Measurements from ENCODE around the gene LPCAT3. TPM values are rescaled to one million over a fixed set of nuclear protein-coding genes. Genes with fewer than 3 reads are reported as not detected.

LPCAT3 gene
- total RNA-seq, 4 donors from 2014 or later = 23.7 to 33.7 (median 26.6) TPM

DNA sequence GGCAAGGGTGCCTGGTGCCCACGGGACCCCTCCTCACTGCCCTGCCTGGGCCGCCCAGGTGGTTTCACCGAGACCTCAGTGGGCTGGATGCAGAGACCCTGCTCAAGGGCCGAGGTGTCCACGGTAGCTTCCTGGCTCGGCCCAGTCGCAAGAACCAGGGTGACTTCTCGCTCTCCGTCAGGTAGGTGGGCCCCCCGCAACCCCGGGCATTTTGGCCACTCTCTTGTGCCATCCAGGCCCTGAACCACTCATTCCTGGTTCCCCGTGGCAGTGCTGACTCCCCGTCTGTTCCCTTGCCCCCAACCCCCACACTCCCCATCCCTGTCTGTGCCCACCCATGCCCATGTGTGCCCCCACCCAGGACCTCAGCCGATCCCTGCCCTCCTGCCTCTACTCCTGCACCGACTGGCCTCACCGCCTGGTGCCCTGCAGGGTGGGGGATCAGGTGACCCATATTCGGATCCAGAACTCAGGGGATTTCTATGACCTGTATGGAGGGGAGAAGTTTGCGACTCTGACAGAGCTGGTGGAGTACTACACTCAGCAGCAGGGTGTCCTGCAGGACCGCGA lies 66.6 kb downstream of the LPCAT3 start:
- peaks cover 0 to 15% (median under 1%) of the 10 kb centered on the region in 3 donors for H3K4me1 ChIP-seq
- TF ChIP-seq POLR2A (IDR thresholded peaks at IDR 0.05) (no peak), EP300 (IDR thresholded peaks at IDR 0.05) (no peak), POLR2AphosphoS5 (IDR thresholded peaks at IDR 0.05) (no peak)
- TF ChIP-seq, protein P1, sequence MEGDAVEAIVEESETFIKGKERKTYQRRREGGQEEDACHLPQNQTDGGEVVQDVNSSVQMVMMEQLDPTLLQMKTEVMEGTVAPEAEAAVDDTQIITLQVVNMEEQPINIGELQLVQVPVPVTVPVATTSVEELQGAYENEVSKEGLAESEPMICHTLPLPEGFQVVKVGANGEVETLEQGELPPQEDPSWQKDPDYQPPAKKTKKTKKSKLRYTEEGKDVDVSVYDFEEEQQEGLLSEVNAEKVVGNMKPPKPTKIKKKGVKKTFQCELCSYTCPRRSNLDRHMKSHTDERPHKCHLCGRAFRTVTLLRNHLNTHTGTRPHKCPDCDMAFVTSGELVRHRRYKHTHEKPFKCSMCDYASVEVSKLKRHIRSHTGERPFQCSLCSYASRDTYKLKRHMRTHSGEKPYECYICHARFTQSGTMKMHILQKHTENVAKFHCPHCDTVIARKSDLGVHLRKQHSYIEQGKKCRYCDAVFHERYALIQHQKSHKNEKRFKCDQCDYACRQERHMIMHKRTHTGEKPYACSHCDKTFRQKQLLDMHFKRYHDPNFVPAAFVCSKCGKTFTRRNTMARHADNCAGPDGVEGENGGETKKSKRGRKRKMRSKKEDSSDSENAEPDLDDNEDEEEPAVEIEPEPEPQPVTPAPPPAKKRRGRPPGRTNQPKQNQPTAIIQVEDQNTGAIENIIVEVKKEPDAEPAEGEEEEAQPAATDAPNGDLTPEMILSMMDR (IDR thresholded peaks at IDR 0.05) = no peak
- no CpG with 5 or more reads among the region's 20 CpGs for WGBS, 2 donors (ENCODE audit: low coverage in 1 of 2)
- H3K27ac ChIP-seq = peak overlapping the region in 3 of 4 donors; percentile 43 to 69 (median 56)
- H3K27me3 ChIP-seq = no peaks in the 10 kb centered on the region
- peaks cover 0 to 5% of the 10 kb centered on the region in 2 donors for H3K36me3 ChIP-seq
- peak overlapping the region; percentile 9 to 43 for H3K4me3 ChIP-seq
- ATAC-seq = no peak
- no peaks in the 10 kb centered on the region for H3K9me3 ChIP-seq

DNA sequence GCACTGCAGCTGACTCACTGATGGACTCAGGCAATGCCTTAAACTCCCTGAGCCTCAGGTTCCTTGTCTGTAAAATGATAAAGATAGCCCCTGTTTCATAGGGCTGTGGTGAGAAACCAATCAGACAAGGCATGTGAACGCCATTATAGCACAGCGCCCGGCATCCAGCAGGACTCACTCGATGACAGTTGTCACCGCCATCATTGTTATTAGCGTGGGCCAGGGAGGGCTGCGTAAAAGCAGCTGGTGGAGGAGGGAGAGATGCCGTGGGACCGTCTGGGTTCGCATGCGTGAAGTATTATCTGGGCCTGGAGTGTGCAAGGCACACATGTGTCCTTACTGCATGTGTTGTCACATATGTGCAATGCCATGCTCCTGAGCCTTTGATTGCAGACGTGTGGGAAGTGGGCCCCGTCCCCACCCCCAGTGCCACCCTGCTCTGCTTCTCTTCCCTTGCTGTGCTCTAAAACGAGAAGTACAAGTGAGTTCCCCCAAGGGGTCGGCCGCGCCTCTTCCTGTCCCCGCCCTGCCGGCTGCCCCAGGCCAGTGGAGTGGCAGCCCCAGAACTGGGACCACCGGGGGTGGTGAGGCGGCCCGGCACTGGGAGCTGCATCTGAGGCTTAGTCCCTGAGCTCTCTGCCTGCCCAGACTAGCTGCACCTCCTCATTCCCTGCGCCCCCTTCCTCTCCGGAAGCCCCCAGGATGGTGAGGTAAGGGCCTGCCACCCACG lies 67.3 kb downstream of the LPCAT3 start, which contains the start of gene PTPN6:
Gene PTPN6 (plus strand): TSS at position 546 of the 730 bp plus-strand sequence. CDS start 157 bp downstream, at position 703.
- peak; percentile 16 for ATAC-seq
- Histone ChIP-seq H3K27ac (peak within 1 kb of the TSS in 3 of 4 donors; percentile 43 to 69 (median 56)), H3K4me3 (peak within 1 kb of the TSS; percentile 9 to 43), H3K36me3 (peaks cover 0 to 12% of the 10 kb centered on the region in 2 donors), H3K9me3 (no peaks in the 10 kb centered on the region), H3K4me1 (peaks cover 0 to 21% (median 7%) of the 10 kb centered on the region in 3 donors), H3K27me3 (no peaks in the 10 kb centered on the region)
- WGBS, 2 donors (ENCODE audit: low coverage in 1 of 2) = 73% methylated on average over 17 of the region's 25 CpGs; no CpG with 5 or more reads in 1 of the 2 donors
- TF ChIP-seq, protein P1 (IDR thresholded peaks at IDR 0.05) = no peak
- TF ChIP-seq POLR2A (IDR thresholded peaks at IDR 0.05) = peak in 1 of 2 donors; percentile 18

DNA sequence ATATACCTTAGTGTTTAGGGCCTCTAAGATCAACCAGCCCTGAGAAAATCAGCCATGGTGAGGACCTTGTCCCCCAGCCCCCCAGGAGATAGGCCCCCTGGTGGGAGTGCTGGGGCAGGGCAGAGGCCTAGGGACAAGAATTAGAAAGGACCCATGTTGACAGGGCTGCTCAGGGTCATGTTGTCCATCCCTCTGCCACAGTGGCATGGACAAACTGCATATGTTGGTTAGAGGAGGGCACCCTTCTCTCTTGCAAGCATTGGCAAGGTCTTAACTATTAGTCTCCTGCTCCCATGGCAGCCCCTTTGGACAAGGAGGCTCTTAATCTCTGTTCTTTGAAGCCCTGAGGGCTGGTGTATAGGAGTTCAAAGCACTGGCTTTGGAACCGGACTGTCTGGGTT lies 67.9 kb downstream of the LPCAT3 start:
- no peak overlapping the region for H3K4me3 ChIP-seq
- peak overlapping the region in 1 of 4 donors; percentile 15 for H3K27ac ChIP-seq
- no peak for ATAC-seq
- H3K9me3 ChIP-seq = no peaks in the 10 kb centered on the region
- H3K36me3 ChIP-seq = peaks cover 0 to 18% of the 10 kb centered on the region in 2 donors
- no CpG with 5 or more reads among the region's 1 CpG for WGBS, 2 donors (ENCODE audit: low coverage in 1 of 2)
- H3K27me3 ChIP-seq = no peaks in the 10 kb centered on the region
- TF ChIP-seq EP300 (IDR thresholded peaks at IDR 0.05) (no peak), POLR2A (IDR thresholded peaks at IDR 0.05) (no peak), POLR2AphosphoS5 (IDR thresholded peaks at IDR 0.05) (no peak)
- TF ChIP-seq, protein P1 (IDR thresholded peaks at IDR 0.05) = no peak
- peaks cover 0 to 27% (median 8%) of the 10 kb centered on the region in 3 donors for H3K4me1 ChIP-seq

DNA sequence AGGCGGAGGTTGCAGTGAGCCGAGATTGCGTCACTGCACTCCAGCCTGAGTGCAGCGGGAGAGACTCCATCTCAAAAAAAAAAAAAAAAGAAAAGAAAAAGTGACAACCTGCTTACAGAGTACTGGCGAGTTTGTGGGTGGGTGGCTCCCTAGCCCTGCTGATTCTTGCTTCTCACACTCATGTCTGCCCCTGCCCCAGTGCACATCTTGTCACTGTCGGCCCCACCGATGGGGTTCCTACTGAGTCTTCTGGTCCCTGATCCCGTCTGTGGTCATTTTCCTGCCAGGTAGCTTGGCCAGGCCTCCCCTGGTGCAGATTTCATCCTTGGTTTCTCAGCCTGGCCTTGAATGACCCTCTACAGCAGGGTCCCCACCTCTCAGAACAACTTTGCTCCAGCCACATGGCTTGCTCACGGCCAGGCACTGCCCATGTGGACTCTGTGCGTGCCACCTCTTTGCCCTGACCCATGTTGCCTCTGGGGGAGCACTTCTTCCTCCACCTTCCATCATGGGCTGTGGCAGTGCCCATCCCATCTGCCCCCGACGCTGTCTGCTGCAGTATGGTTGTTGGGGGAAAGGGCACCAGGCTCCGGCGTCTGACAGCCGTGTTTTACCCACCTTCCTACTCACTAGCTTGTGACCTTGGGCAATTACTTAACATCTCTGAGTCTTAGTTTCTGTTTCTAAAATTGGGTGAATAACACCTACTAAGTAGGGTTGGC lies 69.2 kb downstream of the LPCAT3 start:
- WGBS, 2 donors (ENCODE audit: low coverage in 1 of 2) = 80 to 82% methylated on average over 13 to 15 of the region's 15 CpGs

More for the DNA sequence above, 69.2 kb downstream of the LPCAT3 start:
- no peak overlapping the region for H3K4me3 ChIP-seq
- no peaks in the 10 kb centered on the region for H3K27me3 ChIP-seq
- TF ChIP-seq POLR2AphosphoS5 (IDR thresholded peaks at IDR 0.05) (no peak), POLR2A (IDR thresholded peaks at IDR 0.05) (no peak), EP300 (IDR thresholded peaks at IDR 0.05) (no peak)
- TF ChIP-seq, protein P1 (IDR thresholded peaks at IDR 0.05) = no peak
- peaks cover 0 to 21% of the 10 kb centered on the region in 2 donors for H3K36me3 ChIP-seq
- H3K9me3 ChIP-seq = no peaks in the 10 kb centered on the region
- peak overlapping the region in 1 of 4 donors; percentile 0 for H3K27ac ChIP-seq
- H3K4me1 ChIP-seq = peaks cover 0 to 33% (median 14%) of the 10 kb centered on the region in 3 donors
- no peak for ATAC-seq
